WI38 (cell line): ENCODE measurements around the gene NGEF.

Experiments
- H3K4me3 ChIP-seq: 2 replicates; pipeline ENCODE4 v1.5.1; 2011; ENCODE audit warnings: low read depth, mild to moderate bottlenecking, control low read depth, low read length
- TF ChIP-seq, protein P1 (sequence below): IDR thresholded peaks from 2 replicates; pipeline ENCODE4 v1.5.1; 2012; ENCODE audit warnings: low read depth, mild to moderate bottlenecking, control low read depth, low read length

Gene NGEF, protein sequence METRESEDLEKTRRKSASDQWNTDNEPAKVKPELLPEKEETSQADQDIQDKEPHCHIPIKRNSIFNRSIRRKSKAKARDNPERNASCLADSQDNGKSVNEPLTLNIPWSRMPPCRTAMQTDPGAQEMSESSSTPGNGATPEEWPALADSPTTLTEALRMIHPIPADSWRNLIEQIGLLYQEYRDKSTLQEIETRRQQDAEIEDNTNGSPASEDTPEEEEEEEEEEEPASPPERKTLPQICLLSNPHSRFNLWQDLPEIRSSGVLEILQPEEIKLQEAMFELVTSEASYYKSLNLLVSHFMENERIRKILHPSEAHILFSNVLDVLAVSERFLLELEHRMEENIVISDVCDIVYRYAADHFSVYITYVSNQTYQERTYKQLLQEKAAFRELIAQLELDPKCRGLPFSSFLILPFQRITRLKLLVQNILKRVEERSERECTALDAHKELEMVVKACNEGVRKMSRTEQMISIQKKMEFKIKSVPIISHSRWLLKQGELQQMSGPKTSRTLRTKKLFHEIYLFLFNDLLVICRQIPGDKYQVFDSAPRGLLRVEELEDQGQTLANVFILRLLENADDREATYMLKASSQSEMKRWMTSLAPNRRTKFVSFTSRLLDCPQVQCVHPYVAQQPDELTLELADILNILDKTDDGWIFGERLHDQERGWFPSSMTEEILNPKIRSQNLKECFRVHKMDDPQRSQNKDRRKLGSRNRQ

DNA sequence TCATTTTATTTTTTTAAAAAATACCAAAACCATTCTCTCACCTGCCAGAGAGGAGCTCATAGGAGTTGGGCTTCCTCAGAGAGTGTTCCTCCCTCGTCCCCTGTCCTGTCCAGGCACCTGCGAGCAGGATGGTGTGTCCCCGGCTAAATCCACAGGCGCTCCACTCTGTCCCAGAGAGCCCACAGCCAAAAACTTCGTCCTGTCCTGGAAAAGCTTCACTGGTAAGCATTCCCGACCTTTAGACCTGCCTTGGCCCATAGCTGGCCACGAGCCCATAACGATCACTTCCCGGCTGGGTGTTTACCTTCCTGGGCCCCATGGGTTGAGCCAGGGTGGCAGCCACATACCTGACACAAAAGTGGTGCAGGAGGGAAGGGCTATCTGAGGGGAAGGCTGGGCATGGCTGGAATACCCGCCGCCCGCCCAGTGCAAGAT is at the start of gene NGEF:
TSS of gene NGEF (minus strand) at position 230 of the 435 bp plus-strand sequence. CDS start 38,366 bp downstream, outside the sequence.
- no peak within 1 kb of the TSS for H3K4me3 ChIP-seq
- TF ChIP-seq, protein P1, sequence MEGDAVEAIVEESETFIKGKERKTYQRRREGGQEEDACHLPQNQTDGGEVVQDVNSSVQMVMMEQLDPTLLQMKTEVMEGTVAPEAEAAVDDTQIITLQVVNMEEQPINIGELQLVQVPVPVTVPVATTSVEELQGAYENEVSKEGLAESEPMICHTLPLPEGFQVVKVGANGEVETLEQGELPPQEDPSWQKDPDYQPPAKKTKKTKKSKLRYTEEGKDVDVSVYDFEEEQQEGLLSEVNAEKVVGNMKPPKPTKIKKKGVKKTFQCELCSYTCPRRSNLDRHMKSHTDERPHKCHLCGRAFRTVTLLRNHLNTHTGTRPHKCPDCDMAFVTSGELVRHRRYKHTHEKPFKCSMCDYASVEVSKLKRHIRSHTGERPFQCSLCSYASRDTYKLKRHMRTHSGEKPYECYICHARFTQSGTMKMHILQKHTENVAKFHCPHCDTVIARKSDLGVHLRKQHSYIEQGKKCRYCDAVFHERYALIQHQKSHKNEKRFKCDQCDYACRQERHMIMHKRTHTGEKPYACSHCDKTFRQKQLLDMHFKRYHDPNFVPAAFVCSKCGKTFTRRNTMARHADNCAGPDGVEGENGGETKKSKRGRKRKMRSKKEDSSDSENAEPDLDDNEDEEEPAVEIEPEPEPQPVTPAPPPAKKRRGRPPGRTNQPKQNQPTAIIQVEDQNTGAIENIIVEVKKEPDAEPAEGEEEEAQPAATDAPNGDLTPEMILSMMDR, result no peak

DNA sequence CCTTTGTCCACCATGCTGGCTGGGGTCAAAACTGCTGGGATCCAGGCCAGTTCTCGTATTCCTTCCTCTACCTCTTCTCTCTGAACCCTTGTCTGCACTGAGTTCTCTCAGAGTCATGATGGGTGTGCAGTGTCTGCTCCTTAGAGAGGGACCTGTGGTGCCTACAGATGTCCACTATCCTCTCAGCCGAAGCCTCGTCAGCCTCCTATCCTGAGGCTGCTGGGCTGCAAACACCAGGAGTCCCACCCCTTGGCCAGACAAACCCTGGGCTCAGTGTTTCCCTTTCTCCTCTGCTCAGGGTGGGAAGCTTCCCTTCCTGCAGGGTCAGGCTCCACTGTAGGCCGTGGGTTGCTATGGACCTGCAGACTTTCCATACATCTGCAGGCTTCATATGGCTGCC is 49.4 kb upstream of the NGEF start:
- TF ChIP-seq, protein P1, result no peak
- H3K4me3 ChIP-seq, result no peak overlapping the region

DNA sequence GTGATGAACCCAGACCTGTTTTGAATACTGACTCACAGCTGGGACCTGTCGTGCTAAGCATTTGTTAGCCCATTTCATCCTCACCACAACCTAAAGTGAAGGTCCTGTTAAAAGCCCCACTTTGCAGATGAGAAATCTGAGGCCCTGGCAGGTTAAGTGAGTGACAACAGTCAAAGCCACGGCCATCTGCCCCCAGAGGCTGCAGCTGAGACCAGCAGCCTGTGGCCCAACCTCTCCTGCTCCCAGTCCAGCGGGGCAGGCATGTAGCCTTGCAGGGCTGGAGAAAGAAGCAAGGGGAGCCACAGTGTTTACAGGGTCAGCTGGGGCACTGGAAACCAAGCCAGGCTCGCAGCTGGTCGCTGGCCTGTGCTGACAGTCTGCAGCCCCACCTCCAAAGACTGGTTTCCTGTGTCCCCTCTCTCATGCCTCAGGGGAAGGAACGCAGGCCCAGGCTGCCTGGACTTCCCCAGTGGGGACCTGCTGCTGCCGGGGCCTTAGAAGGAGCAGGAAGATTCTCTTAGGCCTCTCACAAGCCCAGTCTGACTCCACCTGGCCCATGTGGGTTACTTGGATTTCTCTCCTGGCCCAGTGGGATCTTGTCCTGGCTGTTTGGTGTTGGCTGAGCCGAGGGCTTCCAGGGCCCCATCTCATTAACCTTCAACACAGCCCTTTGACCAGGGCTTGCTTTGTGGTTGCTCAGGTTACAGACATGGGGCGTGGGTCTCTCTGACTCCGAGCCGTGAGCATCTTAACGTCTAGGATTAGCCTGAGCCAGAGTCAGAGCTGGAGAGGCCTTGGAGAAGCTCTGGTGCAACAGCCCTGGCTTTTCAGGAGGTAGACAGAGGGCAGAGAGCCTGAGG is 48.8 kb upstream of the NGEF start:
- no peak overlapping the region for H3K4me3 ChIP-seq
- TF ChIP-seq, protein P1, result no peak

DNA sequence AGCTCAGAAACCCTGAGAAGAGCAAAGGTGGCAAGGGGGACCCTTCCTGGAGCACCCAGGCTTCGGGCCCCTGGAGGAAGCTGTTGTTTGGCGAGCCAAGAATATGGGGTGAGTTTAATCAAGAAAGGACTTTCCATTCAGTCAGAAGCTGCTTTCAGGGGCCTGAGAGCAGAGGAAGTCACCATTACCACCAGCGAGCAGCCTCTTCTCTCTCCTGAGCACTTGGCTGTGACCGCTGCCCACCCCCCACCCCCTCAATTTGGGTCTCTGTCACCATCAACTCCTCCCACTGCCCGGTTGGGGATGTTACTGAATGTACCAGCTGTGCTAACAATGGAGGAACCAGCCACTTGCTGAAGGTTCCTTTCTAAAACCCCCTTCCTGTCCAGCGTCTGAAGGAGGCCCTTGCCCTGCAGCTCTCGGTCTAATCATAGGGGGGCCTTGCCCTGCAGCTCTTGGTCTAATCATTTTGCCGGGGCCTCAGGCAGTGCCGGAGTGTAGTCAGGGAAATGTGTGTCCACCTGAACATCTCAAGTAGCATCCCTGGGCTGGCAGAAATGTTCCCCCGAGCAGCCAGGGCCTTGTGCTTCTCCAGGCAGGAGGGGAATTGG is 48.0 kb upstream of the NGEF start:
- TF ChIP-seq, protein P1, result no peak
- no peak overlapping the region for H3K4me3 ChIP-seq

DNA sequence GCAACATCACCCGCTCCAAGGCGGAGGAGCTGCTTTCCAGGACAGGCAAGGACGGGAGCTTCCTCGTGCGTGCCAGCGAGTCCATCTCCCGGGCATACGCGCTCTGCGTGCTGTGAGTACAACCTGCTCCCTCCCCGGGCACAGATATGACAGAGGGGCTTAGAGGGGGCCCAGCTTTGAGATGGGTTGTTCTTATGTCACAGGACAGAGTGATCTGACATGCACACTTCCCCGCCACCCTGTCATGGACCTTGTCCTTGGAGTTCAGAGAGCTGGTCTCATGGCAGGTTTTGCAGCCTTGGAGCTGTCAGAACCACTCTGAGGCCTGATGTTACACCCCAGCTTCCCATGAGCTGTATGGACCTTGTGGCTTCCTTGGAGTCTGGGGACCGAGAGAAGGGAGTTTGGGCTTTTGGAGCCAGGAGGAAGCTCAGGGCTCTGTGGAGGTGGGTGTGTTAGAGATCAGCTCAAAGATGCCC is 47.5 kb upstream of the NGEF start:
- TF ChIP-seq, protein P1, result no peak
- H3K4me3 ChIP-seq, result no peak overlapping the region

DNA sequence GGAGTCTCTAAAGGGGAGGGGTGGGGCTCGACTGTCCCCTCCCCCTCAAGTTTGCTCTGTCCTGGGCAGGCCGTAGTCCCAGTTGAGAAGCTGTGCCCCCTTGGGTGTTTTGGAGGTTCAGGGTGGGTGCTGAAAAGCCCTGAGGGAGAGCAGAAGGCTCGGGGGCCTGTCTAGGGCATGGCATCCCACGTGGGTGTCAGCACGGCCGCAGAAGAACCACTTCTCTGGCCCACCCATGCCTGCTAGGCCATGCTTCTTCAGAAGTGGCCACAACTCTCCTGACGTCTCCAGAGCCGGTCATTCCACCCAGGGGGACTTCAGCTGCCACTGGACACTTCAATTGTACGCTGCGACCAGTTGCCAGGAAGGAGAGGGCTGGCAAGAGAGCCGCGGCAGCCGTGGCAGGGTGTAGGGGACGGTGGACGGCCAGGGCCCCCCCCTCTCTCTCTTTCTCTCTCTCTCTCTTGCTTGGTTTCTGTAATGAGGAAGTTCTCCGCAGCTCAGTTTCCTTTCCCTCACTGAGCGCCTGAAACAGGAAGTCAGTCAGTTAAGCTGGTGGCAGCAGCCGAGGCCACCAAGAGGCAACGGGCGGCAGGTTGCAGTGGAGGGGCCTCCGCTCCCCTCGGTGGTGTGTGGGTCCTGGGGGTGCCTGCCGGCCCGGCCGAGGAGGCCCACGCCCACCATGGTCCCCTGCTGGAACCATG is 46.9 kb upstream of the NGEF start, which contains the start of gene INPP5D:
TSS of gene INPP5D (plus strand) at position 546 of the 704 bp plus-strand sequence. CDS start at position 683, 137 bp downstream.
- TF ChIP-seq, protein P1, result no peak
- no peak within 1 kb of the TSS for H3K4me3 ChIP-seq
